GM21528 (cell line): Measurements from ENCODE around the gene SMG7.

Source experiments
- ATAC-seq: cut with Tn5 transposase; IDR thresholded peaks from one replicate; pipeline ENCODE4 v1.9.1; 2021; ENCODE audit warnings: mild to moderate bottlenecking, moderate library complexity; ENCODE audit not compliant: unreplicated experiment, low FRiP score

The SMG7 gene

DNA sequence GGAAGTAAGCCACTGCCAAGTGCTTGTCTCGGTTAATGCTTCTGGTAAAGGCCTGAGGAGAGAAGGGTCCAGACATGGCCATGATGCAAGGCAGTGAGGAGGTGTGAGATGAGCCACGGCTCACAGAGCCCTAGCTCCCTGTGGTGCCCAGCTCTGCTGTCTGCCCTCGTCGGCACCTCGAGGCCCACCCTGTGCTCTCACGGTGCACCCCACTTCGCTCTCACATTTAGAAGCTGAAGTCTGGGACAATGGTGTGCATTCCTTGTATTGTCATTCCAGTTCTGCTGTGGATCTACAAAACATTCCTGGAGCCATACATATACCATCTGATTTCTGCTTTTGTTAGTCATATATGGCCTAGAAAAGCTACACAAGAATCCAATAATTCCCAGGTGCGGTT is 114.6 kb downstream of the SMG7 start:
- no peak for ATAC-seq

DNA sequence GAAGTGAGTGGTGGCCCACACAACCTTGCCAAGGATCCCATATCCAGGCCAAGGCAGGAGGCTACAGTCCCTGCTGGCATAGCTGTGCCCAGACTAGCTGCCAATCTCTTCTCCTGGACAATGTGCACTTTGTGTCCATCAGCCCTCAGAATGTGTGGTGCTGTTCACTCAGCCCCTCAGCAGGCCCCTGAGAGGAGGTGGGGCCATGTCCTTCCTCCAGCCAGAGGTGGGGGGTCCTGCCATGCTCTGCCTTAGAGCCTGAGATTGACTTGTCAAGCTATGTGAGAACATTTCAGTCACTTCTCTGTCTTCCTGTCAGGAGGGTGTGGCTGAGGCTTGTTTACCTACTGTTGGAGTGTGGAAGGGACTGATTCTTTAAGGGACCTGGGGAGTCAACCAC is 116.5 kb downstream of the SMG7 start:
- no peak for ATAC-seq

DNA sequence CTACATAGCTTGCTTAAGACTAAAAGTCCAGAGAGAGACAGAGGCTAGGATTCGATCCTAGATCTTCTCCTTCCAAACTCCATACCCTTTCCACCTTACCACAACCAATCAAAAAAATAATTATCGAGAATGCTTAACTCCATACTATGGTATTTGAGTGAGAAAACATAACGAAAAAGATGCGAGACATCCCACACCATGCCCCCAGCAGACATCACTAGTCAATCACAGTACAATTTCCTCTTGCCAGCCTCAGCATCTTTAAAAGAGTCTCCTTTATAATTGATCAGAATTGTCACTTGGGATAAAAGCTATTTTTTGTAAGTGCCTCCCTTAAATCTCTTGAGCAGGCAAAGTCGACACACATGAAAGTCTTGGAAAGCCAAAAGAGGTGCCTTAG is 117.1 kb downstream of the SMG7 start:
- no peak for ATAC-seq

DNA sequence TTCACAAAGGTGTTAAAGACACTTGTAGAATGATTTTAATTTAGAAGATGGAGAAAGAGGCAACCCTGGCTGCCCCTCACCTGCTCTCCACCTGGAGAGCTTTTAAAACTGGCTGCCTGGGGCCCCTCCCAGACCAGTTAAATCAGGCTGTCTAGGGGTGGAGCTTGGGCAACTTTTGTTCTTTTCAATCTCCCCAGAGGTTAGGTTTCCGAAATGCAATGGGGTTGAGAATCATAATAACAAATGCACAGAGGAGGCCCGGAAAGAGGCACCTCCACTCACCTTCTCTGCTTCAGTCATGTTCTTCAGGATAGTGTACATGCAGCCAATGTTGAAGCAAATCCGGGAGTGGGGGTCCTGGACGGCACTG is 117.6 kb downstream of the SMG7 start:
- ATAC-seq = peak; percentile 20

DNA sequence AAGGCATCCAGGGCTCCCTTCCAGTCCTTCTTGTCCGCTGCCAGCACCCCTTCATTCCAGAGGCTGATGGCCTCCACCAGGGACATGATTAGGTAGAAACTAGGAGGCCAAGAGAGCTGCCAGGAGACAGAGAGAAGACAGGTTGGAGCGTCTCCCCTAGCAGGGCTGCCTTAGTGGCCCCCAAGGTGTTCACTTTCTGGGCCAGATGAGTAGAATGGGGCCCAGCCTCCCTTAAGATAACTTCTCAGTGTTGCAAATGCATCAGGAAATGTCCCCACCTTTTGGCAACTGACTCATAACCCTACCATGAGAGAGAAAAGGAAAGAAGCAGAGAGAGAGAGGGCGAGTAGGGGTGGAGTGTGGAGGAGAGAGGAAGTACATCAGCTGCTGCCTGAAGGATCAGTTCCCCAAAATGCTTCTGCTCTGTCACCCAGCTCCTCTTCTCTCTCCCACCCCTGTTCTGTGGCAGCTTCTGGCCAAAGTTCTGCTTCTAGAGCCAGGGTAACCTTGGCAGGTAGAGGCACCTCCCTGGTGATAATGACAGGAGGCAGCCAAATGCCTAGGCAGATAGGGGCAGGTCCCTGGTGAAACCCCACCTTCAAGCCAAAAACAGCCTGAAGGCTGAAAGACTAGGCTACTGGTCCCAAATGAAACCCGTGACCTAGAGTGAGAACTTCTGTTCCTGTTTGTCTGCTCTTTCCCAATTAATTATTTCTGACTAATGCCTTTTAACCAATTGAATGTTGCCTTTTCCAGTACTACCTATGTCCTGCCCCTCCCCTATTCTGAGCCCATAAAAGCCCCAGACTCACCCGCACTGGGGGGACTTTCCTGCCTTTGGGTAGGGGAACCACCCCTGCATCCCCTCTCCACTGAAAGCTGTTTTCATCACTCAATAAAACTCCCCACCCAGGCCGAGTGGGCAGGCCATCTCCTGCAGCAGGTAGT is 118.2 kb downstream of the SMG7 start, which contains the start of gene NCF2:
Gene NCF2, minus strand, starts transcription at position 216 of the 948 bp plus-strand sequence. Its CDS starts 130 bp downstream, at position 86.
- ATAC-seq = peak; percentile 86

DNA sequence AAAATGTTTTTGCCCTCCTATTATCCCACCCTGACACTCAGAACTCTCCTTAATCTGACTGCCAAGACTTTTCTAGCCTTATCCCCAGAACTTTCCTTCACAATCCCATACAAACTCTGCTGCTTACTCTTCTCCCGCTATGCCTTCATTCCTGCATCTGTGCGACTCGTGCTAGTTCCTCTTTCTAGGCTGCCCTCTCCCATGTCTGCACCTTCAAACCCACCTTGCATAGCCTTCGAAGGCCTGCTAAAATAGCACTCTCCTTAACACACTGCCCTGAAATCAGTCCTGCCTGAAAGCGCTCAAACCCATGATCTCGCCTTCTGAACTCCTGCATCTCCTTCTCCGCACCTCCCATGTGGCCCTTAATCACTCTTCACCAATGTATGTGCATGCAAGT is 120.4 kb downstream of the SMG7 start:
- ATAC-seq = no peak

DNA sequence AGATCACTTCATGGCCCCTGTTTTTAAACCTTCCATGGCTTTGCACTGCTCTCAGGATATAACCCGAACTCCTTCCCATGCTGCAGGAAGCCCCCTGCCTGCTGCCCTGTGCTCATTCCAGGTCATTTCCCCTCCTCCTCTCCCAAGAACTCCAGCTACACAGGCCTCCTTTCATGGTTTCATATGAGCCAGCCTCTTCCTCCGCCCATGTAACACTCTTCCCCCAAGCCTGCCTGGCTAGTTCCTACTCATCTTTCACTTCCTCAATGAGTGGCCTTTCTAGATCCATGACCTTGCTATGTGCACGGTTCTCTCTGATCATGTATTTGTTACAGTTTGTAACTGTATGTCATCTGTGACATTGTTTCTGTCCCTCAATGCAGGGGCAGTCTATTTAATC is 121.1 kb downstream of the SMG7 start:
- peak; percentile 40 for ATAC-seq

DNA sequence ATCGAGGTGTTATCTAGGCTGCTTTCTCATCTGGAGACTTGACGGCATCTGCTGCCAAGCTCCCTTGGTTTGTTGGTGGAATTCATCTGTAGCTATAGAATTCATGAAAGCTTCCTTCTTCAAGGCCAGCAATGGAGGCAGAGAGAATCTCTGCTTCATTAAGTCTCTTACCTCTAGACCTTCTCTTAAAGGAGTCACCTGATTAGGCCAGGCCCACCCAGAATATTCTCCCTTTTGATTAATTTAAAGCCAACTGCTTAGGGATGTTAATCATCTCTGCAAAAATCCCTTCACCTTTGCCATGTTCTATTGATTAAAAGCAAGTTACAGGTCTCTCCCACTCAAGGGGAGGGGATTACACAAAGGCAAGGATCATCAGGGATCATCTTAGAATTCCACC is 123.2 kb downstream of the SMG7 start:
- ATAC-seq = no peak

DNA sequence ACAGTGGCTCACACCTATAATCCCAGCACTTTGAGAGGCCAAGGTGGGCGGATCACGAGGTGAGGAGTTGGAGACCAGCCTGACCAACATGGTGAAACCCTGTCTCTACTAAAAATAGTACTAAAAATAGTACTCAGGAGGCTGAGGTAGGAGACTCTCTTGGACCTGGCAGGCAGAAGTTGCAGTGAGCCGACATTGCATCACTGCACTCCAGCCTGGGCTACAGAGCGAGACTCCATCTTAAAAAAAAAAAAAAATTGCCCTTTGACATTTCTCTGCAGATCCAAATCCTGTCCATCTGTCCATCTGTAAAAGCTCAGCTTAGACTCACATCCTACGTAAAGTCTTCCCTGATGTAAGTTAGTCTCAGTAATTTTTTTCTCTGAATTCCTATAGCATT is 124.2 kb downstream of the SMG7 start:
- ATAC-seq = no peak

DNA sequence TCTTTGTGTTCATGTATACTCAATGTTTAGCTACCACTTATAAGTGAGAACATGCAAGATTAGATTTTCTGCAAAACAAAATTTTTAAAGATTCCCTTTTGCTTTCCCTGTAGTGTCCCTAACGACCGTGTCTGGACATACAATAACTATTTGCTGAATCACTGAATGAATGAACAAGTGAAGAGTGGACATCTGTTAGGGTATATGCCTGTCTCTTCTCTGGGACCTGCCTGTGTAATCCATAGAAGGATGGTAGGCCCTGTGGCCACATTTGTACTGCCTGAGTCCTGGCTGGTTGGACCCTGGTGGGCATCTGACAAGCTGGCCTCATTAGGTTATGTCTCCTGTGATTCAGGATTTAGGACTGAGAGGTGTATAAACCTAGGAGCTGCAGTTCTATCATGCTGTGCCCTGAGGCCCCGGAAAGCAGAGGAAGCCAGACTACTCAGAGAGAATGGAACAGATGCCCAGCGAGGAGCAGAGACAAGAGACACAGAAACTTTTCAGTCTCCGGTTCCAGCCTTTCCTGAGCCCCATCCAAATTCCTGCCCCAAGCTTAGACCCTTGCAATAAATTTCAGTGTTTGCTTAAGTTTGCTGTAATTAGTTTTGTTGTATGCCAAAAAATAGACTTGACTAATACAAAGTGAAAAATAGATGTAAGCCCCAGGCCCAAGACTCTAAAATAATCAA is 125.5 kb downstream of the SMG7 start:
- no peak for ATAC-seq

DNA sequence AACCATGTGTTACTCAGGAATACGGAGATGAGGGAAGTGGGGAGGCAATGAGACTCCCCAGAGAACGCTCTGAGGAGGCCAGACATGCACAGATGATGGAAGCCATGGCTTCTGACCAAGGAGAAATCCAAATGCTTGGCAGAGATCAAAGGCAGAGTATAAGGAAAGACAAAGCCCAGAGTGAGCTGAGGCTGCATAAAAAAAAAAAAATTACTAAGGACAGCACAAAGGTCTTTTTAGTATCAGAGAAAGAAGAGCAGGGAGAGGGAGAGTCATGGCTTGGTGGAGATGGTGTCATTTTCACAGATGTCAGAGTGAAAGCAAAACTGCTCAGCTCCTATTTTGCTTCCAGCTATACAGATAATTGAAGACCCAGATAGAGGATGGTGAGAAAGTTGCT is 126.1 kb downstream of the SMG7 start:
- peak; percentile 72 for ATAC-seq

DNA sequence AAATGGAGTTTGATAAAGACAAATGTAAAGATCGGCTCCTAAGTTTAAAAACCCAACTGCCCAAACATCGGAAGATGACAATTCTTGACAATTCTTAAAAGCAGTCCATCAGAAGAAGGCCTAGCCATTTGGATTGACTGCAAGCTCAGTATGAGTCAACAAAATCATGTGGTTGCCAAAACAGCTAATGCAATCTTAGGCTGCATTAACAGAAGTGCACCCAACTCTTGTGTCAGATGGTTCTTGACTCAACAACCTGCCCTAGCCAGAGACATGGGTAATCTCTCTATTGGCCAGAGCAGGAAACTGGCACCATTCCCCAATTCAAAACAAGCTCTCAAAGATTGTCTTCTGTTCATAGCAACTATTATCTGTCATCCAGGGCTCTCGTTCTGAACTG is 127.8 kb downstream of the SMG7 start:
- ATAC-seq = no peak

DNA sequence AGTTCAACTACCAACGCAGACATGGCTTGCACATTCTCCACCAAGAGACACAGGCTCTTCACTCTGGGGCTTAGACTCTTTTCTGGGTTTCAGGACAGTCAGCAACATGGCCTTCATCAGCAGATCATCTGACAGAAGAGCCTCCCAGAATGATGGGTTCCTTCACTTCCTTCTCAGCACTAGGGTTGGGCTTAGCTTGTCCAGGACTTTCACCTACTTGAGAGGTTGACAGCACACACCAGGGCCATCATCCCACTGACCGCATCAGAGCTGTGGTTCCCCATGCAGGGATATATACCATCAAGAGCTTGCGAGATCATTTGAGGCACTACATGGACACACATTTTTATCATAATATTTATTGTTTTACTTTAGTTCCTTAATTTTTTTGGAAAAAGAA is 128.3 kb downstream of the SMG7 start:
- ATAC-seq = no peak

DNA sequence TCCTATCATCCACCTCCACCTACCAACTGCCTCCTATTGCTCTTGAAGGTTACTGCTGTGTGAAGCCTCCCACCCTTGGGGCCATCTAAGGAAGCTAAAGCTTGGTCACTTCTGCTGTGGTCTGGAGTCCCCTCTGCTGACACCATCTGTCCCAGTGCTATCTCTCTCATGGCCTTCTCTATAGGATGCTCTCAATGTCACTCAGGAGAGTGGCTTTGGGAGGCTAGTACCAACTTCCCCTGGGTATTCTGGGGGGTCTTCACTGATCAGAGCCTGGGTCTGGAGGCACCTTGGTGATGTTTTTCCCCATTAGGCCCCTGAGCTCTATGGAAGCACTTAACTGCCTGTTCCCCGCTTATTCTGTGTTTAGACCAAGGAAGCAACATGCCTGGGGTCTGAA is 130.2 kb downstream of the SMG7 start:
- ATAC-seq = no peak
